Thymus (tissue), 11 donors: ENCODE results near the gene GNPTAB. TPM values are rescaled to one million over a fixed set of nuclear protein-coding genes. Genes with fewer than 3 reads are reported as not detected.

Source experiments
- DNase-seq, 9 donors: peaks; one replicate each; pipeline ENCODE4 v3.0.0-alpha.2; 2013; ENCODE audit warnings: low spot score in 9 of 9, low read depth in 6 of 9, missing footprints in 1 of 9
- H3K27ac ChIP-seq, 2 donors: one replicate each; pipeline ENCODE4 v1.5.1; 2013; ENCODE audit warnings: control low read depth in 1 of 2, low read depth in 1 of 2, low read length in 1 of 2, mild to moderate bottlenecking in 1 of 2, moderate library complexity in 1 of 2
- H3K27me3 ChIP-seq, 2 donors: one replicate each; pipeline ENCODE4 v1.5.1; 2013; ENCODE audit warnings: low read length in 1 of 2; ENCODE audit not compliant: control insufficient read depth in 2 of 2, insufficient read depth in 1 of 2
- H3K36me3 ChIP-seq, 2 donors: one replicate each; pipeline ENCODE4 v1.5.1; 2013; ENCODE audit warnings: low read length in 1 of 2, mild to moderate bottlenecking in 1 of 2, moderate library complexity in 1 of 2; ENCODE audit not compliant: control insufficient read depth in 2 of 2, insufficient read depth in 2 of 2
- H3K4me1 ChIP-seq, 2 donors: one replicate each; pipeline ENCODE4 v1.5.1; 2013; ENCODE audit warnings: low read length in 2 of 2; ENCODE audit not compliant: control insufficient read depth in 2 of 2, insufficient read depth in 2 of 2
- H3K4me3 ChIP-seq, 2 donors: one replicate each; pipeline ENCODE4 v1.5.1; 2013; ENCODE audit warnings: low read length in 2 of 2, control low read depth in 1 of 2, mild to moderate bottlenecking in 1 of 2
- H3K9me3 ChIP-seq, 2 donors: one replicate each; pipeline ENCODE4 v1.5.1; 2013; ENCODE audit warnings: low read length in 1 of 2, mild to moderate bottlenecking in 1 of 2; ENCODE audit not compliant: control insufficient read depth in 2 of 2, insufficient read depth in 1 of 2
- WGBS: extraction: QIAGEN DNeasy Blood & Tissue Kit; methylation state at CpG from one replicate; pipeline ENCODE4 v1.1.7; 2013; 5-methylcytosine and 5-hydroxymethylcytosine counted together
- polyA plus RNA-seq: library from polyadenylated mRNA; stranded (reverse); fragments of 200-250 nt; gene quantifications from one replicate; pipeline ENCODE4 v1.2.3, GENCODE V29; 2013
- total RNA-seq: library from RNA; stranded (reverse); fragments of 120-200 nt; gene quantifications from one replicate; pipeline ENCODE4 v1.2.4, GENCODE V29; 2013
- donor health status: healthy.

GNPTAB gene
- total and polyA plus RNA-seq, 2 donors = 20.6 to 44.8 TPM

DNA sequence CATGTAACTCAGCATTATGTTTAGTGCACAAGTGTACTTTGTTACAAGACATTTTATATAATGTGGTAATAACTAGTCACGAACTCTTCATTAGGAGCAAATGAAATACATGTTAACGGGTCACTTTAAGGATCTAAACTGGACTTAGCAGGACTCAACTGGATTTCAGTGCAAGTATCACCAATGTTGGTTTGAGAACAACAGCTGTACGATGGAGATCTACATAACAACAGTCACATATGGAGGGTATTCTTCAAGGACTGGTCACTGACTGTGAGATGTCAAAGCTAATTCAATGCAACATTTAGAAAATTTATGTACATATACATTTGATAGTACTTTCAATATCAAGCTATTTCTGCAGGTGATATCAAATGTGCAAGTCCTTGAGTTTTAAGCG, 69.0 kb downstream of the GNPTAB start:
- Histone ChIP-seq H3K36me3 (peaks cover 14 to 58% of the 10 kb centered on the region in 2 donors), H3K4me1 (no peaks in the 10 kb centered on the region), H3K9me3 (no peaks in the 10 kb centered on the region), H3K27me3 (no peaks in the 10 kb centered on the region), H3K4me3 (no peak overlapping the region), H3K27ac (no peak overlapping the region)
- no peak for DNase-seq
- 98% methylated on average over 4 of the region's 4 CpGs for WGBS

GRCh38 chr12:101761350-101761749, 69.4 kb downstream of the GNPTAB start:
- no peak for DNase-seq

GRCh38 chr12:101759396-101760047, 71.2 kb downstream of the GNPTAB start:
- Histone ChIP-seq H3K4me1 (no peaks in the 10 kb centered on the region), H3K27ac (no peak overlapping the region), H3K9me3 (no peaks in the 10 kb centered on the region), H3K4me3 (no peak overlapping the region), H3K27me3 (no peaks in the 10 kb centered on the region), H3K36me3 (peaks cover 8 to 49% of the 10 kb centered on the region in 2 donors)
- no peak for DNase-seq
- WGBS = 79% methylated on average over 5 of the region's 5 CpGs

More at GRCh38 chr12:101761350-101761749, 69.4 kb downstream of the GNPTAB start:
- Histone ChIP-seq H3K36me3 (peaks cover 15 to 59% of the 10 kb centered on the region in 2 donors), H3K4me3 (no peak overlapping the region), H3K9me3 (no peaks in the 10 kb centered on the region), H3K4me1 (no peaks in the 10 kb centered on the region), H3K27me3 (no peaks in the 10 kb centered on the region), H3K27ac (no peak overlapping the region)
- 92% methylated on average over 5 of the region's 5 CpGs for WGBS

DNA sequence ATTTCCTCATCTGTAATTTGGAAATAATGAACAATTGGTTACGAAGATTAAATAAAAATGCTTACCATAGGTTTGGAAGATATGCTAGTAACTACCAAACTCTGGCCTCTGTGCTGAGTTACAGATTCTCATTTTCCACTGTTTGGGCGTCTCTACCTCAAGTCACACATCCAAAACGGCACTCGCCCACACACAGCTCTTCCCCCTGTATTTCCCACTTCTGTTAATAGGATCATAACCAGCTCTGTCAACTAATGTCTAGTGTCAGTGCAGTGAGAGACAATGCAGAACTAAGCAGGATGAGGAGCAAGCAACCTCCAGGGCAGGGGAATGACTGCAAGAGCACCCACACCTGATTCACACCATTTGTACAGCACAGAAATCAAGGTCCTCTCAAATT, 80.6 kb downstream of the GNPTAB start:
- H3K9me3 ChIP-seq = no peaks in the 10 kb centered on the region
- peaks cover 16 to 63% of the 10 kb centered on the region in 2 donors for H3K36me3 ChIP-seq

GRCh38 chr12:101749657-101750056, 81.1 kb downstream of the GNPTAB start:
- 87% methylated on average over 4 of the region's 4 CpGs for WGBS
- no peaks in the 10 kb centered on the region for H3K9me3 ChIP-seq
- no peak overlapping the region for H3K27ac ChIP-seq
- H3K27me3 ChIP-seq = no peaks in the 10 kb centered on the region
- no peak overlapping the region for H3K4me3 ChIP-seq
- peaks cover 0 to under 1% of the 10 kb centered on the region in 2 donors for H3K4me1 ChIP-seq
- peaks cover 16 to 63% of the 10 kb centered on the region in 2 donors for H3K36me3 ChIP-seq
- no peak for DNase-seq

More for the DNA sequence above, 80.6 kb downstream of the GNPTAB start:
- over 99% methylated on average over 4 of the region's 4 CpGs for WGBS
- no peaks in the 10 kb centered on the region for H3K27me3 ChIP-seq
- no peak overlapping the region for H3K27ac ChIP-seq
- H3K4me3 ChIP-seq = no peak overlapping the region
- no peaks in the 10 kb centered on the region for H3K4me1 ChIP-seq
- no peak for DNase-seq

DNA sequence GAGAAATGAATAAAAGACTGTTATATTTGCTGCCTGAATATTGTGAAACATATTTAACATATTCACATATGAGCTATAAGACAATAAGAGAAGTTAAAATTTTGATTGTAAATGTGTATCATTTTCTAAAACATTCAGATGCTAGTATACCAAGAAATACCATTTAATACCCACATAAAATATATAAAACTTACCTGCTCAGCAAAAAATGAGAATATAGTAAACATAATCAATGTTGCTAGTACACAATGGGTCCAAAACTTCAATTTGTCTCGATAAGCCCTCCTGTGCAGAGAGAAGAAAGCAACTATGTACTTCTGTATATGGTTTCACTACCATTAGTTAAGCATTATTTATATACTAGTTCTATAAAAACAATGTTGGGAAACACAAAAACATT, 81.9 kb downstream of the GNPTAB start:
- peaks cover 17 to 67% of the 10 kb centered on the region in 2 donors for H3K36me3 ChIP-seq
- DNase-seq = no peak
- H3K27me3 ChIP-seq = no peaks in the 10 kb centered on the region
- H3K9me3 ChIP-seq = no peaks in the 10 kb centered on the region
- WGBS = 100% methylated on average over 1 of the region's 1 CpG
- H3K27ac ChIP-seq = no peak overlapping the region
- H3K4me1 ChIP-seq = peaks cover 0 to 8% of the 10 kb centered on the region in 2 donors
- H3K4me3 ChIP-seq = no peak overlapping the region

- Histone ChIP-seq H3K36me3 (peaks cover 20 to 65% of the 10 kb centered on the region in 2 donors), H3K27ac (no peak overlapping the region), H3K9me3 (no peaks in the 10 kb centered on the region), H3K27me3 (no peaks in the 10 kb centered on the region), H3K4me3 (no peak overlapping the region), H3K4me1 (peaks cover 0 to 12% of the 10 kb centered on the region in 2 donors)
- 96% methylated on average over 1 of the region's 1 CpG for WGBS
- no peak for DNase-seq
Measured at GRCh38 chr12:101747697-101748096, 83.1 kb downstream of the GNPTAB start.

DNA sequence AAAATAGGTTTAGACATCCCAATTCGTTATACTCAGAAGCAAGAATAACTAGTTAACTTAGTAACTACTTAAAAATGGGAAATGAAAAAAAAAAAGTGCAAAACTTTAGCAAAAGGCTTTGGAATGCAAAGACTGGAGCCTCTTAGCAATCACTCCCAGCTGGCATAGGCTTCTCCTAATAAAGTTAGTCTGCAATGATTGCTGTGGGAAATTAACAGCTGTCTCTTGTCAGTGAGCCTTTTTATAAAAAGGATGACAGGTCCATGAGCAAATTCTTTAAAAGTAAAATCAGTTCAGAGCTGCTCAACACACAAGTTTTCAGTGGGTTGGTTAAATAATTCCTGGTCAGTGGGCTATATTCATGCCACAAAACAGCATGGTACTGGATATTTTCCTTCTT, 84.1 kb downstream of the GNPTAB start:
- Histone ChIP-seq H3K27ac (no peak overlapping the region), H3K36me3 (peaks cover 19 to 60% of the 10 kb centered on the region in 2 donors), H3K27me3 (no peaks in the 10 kb centered on the region), H3K4me3 (no peak overlapping the region), H3K9me3 (no peaks in the 10 kb centered on the region), H3K4me1 (peaks cover 0 to 12% of the 10 kb centered on the region in 2 donors)
- WGBS = 99% methylated on average over 1 of the region's 1 CpG
- no peak for DNase-seq

- no peak overlapping the region for H3K4me3 ChIP-seq
- H3K27ac ChIP-seq = no peak overlapping the region
- H3K36me3 ChIP-seq = peaks cover 14 to 55% of the 10 kb centered on the region in 2 donors
- WGBS = 96% methylated on average over 1 of the region's 1 CpG
- H3K4me1 ChIP-seq = peaks cover 0 to 12% of the 10 kb centered on the region in 2 donors
- DNase-seq = no peak
- H3K9me3 ChIP-seq = no peaks in the 10 kb centered on the region
- no peaks in the 10 kb centered on the region for H3K27me3 ChIP-seq
Measured at GRCh38 chr12:101746196-101746595, 84.6 kb downstream of the GNPTAB start.
